ENCODE measurements around the gene PKP1.

PKP1 gene

DNA sequence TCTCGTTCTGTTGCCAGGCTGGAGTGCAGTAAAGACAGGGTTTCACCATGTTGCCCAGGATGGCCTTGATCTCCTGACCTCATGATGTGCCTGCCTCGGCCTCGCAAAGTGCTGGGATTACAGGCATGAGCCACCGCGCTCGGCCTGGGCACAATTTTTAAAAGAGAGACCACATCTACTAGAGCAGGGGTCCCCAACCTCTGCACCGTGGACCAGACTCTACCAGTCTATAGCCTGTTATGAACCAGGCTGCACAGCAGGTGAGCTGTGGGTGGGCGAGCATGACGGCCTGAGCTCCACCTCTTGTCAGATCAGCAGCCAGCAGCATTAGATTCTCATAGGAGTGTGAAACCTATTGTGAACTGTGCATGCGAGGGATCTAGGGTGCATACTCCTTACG, 73.4 kb downstream of the PKP1 start:
- TF ChIP-seq, protein P1, sequence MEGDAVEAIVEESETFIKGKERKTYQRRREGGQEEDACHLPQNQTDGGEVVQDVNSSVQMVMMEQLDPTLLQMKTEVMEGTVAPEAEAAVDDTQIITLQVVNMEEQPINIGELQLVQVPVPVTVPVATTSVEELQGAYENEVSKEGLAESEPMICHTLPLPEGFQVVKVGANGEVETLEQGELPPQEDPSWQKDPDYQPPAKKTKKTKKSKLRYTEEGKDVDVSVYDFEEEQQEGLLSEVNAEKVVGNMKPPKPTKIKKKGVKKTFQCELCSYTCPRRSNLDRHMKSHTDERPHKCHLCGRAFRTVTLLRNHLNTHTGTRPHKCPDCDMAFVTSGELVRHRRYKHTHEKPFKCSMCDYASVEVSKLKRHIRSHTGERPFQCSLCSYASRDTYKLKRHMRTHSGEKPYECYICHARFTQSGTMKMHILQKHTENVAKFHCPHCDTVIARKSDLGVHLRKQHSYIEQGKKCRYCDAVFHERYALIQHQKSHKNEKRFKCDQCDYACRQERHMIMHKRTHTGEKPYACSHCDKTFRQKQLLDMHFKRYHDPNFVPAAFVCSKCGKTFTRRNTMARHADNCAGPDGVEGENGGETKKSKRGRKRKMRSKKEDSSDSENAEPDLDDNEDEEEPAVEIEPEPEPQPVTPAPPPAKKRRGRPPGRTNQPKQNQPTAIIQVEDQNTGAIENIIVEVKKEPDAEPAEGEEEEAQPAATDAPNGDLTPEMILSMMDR (IDR thresholded peaks at IDR 0.05; ENCODE audit: low read depth, low read length): no peak
- Histone ChIP-seq H3K27me3 (no peaks in the 10 kb centered on the region), H3K36me3 (no peaks in the 10 kb centered on the region), H3K9me3 (no peaks in the 10 kb centered on the region), H3K4me3 (ENCODE audit: low read depth, low read length) (no peak overlapping the region), H3K4me1 (no peaks in the 10 kb centered on the region)
- DNase-seq: no peak

DNA sequence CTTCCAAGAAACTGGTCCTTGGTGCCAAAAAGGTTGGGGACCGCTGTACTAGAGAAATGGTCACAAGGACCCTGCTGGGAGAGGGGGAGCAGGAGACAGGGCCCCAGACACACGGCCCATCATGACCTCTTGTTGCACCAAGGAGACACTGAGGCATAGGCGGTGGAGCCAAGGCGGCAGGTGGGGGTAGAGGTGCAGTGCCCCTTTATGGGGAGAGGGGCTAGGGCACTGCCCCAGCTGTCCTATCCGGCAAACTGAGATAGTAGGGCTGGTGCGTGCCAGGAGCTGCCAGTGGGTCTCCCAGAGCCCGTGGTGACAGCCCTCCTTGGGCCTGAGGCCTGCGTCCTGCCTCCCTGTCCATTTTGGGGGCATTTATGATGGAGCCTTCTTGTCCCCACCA, 73.9 kb downstream of the PKP1 start:
- no peaks in the 10 kb centered on the region for H3K36me3 ChIP-seq
- H3K27me3 ChIP-seq: no peaks in the 10 kb centered on the region
- H3K9me3 ChIP-seq: no peaks in the 10 kb centered on the region
- H3K4me1 ChIP-seq: no peaks in the 10 kb centered on the region
- TF ChIP-seq, protein P1 (IDR thresholded peaks at IDR 0.05; ENCODE audit: low read depth, low read length): no peak
- DNase-seq: no peak
- no peak overlapping the region for H3K4me3 ChIP-seq (ENCODE audit: low read depth, low read length)

DNA sequence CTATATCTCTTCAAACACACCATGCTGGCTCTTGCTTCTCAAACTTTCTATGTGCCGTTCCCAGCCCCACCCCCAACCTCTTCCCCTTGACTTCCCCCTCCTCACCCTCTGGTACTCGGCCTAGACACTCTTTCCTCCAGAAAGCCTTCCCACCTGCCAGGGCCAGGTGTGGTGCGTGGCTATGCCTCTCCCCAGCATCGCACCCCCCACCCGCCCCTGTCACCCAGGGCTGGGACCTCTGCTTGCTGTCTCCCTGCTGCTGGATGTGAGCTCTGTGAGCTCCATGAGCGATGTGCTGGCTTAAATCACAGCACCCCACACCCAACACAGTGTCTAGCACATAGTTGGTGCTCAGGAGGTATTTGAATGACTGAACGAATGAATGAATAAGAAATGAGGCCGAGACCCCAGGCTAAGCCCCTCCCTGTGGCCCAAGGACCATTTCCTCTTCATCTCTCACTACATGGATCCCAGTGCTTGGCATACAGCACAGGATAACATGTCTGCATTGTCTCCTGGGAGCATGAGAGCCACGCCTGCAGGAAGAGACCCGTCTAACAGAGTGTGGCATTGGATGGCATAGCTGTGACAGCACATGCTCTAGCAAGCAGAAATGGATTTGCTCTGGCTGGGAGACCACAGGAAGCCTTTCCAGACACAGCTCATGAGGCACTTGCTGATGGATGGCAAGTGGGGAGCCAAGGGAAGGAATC, 74.5 kb downstream of the PKP1 start:
- Histone ChIP-seq H3K9me3 (no peaks in the 10 kb centered on the region), H3K27me3 (no peaks in the 10 kb centered on the region), H3K36me3 (no peaks in the 10 kb centered on the region), H3K4me3 (ENCODE audit: low read depth, low read length) (no peak overlapping the region), H3K4me1 (no peaks in the 10 kb centered on the region)
- TF ChIP-seq, protein P1 (IDR thresholded peaks at IDR 0.05; ENCODE audit: low read depth, low read length): no peak
- DNase-seq: no peak

DNA sequence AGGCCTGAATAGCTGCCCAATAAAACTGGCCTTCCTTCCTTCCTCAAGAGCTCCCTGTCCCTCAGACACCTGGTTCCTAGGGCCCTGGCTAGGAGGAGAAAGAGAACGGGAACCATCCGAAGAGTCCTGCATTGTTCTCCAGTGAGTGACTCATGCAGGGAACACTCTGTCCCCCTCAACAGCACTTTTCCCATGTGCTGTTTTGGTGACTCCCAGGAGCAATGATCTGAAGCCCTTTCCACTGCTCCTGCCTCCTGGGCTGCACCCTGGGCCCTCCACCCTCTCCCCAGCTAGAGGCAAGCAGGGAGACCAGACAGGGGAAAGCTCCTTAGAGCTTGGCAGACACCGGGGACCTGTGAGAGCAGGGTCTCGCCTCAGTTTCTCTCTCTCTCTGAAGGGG, 75.3 kb downstream of the PKP1 start:
- H3K4me1 ChIP-seq: no peaks in the 10 kb centered on the region
- no peak for DNase-seq
- H3K9me3 ChIP-seq: no peaks in the 10 kb centered on the region
- no peaks in the 10 kb centered on the region for H3K36me3 ChIP-seq
- TF ChIP-seq, protein P1 (IDR thresholded peaks at IDR 0.05; ENCODE audit: low read depth, low read length): no peak
- no peak overlapping the region for H3K4me3 ChIP-seq (ENCODE audit: low read depth, low read length)
- no peaks in the 10 kb centered on the region for H3K27me3 ChIP-seq

DNA sequence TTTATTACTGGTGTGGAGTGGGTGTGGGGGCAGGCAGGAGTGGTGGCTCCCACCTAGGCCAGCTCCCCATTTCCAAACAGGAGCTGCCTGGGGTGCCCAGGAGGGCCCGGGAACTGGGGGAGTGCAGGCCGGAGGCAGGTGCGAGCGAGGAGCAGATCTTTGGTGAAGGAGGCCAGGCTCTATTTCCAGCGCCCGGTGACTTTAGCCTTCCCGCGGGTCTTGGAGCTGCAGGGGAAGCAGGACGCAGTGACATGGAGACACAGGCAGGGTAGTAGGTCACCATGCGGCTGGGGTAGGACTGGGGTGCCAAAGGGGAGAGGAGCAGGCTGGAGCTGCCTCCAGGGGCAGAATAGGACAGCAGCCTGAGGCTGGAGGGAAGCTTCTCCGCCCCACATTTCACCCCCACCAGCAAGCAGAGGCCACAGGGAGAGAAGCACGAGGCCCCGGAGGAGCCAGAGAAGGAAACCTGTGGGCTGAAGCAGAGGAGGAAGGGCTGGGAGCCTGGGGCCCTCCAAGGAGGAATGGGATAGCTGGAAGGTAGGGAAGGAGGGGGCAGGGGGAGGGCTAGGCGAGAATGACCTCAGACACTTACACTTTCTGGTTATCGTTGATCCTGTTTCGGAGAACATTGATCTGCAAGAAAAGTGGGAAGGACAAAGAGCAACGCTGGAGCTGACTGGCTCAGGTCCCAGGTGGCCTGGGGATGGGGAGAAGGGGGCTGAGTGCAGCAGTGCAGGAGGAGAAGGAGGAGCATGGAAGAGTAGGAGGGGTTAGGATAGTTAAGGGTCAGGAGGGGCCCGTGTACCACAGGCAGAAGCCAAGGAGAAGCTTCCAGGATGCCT, 75.9 kb downstream of the PKP1 start:
- H3K9me3 ChIP-seq: no peaks in the 10 kb centered on the region
- H3K4me3 ChIP-seq (ENCODE audit: low read depth, low read length): no peak overlapping the region
- no peak for DNase-seq
- H3K4me1 ChIP-seq: no peaks in the 10 kb centered on the region
- no peaks in the 10 kb centered on the region for H3K36me3 ChIP-seq
- TF ChIP-seq, protein P1 (IDR thresholded peaks at IDR 0.05; ENCODE audit: low read depth, low read length): no peak
- H3K27me3 ChIP-seq: no peaks in the 10 kb centered on the region

DNA sequence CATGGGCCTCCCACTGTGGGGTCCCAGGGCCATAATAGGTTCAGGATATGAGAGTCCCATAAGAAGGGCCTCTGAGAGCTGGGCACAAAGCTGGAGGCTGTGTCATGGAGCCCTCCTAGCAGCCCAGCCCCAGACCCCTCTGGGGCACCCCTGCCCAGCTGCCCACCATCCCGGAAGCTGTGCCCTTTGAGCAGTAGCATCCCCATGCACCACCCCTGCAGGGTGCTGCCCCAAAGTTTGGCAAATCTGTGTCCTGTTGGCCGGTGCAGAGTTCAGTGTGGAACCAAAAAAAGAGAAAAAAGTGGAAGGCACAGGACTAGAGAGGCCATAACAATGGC, 76.5 kb downstream of the PKP1 start:
- Histone ChIP-seq H3K9me3 (no peaks in the 10 kb centered on the region), H3K4me3 (ENCODE audit: low read depth, low read length) (no peak overlapping the region), H3K36me3 (no peaks in the 10 kb centered on the region), H3K4me1 (no peaks in the 10 kb centered on the region), H3K27me3 (no peaks in the 10 kb centered on the region)
- no peak for DNase-seq
- TF ChIP-seq, protein P1 (IDR thresholded peaks at IDR 0.05; ENCODE audit: low read depth, low read length): no peak
